Myocyte (in vitro differentiated cells): ENCODE measurements around the gene LRRIQ4. TPM values are rescaled to one million over a fixed set of nuclear protein-coding genes. Genes with fewer than 3 reads are reported as not detected.

Experiments
- DNase-seq: peaks from one replicate; pipeline ENCODE4 v3.0.0-alpha.2; 2012; ENCODE audit warnings: low read depth
- total RNA-seq: library from RNA; depleted of rRNA; stranded (reverse); fragments of >200 nt; gene quantifications from 2 replicates; pipeline ENCODE4 v1.2.3, GENCODE V29; 2014

Gene LRRIQ4
- total RNA-seq, 1 donor from 2014 or later = not detected

DNA sequence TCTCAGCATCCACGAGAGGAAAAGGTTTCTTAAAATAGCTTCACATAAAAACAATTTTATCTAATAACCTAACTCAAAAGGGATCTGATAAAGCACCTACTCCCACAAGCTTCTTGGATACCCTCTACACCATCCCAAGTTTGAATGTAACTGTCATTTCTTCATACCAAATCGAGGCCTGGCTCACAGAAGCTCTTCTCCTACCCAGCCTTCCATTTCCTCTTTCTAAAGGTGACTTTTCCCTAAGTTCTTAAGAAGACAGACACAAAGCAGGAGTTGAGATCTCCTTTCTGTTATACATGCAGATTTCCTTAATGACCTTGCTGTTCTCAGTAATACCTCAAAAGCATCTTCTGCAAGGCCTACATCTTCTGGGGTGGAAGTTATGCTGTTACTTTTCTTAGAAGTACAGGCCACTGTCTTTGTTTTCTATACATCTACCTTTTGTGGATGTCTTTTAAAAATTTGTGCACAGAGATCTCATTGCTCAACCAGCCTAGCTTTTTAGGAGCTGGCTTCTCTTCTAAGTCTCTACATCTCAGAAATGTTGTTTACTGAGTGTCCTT, 3.4 kb upstream of the LRRIQ4 start:
- DNase-seq = no peak

DNA sequence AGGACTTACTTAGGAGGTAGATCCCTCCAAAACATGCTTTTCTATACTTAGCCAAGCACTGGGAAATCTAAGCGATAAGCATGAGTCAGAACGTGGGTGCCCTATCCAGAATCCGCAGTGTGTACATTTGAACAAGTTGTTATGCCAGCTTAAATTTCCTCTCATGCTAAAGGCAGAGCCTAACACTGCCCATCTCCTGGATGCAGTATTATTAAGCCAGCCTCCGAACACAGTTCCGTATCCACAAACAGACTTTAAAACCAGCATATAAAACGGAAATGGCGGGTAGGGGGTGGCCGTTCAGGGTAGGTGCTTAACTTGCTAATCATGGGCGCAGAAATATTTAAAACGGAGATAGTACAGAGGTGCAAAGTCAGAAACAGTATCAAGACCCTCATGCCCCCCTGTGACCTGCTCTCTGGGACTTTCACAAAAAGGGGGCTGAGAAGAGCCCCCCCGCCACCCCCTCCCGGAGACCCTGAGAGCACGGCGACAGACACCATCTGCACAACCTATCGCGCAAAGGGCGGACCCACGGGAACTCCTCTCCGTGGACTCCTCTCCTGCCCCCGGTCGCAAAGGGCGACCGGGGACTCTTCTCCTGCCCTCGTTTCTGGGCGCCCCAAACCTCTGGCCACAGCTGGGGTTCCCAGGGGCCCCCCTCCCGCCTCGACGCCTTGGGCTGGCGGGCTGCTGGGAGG, 889 bp upstream of the LRRIQ4 start:
- peak; percentile 29 for DNase-seq

DNA sequence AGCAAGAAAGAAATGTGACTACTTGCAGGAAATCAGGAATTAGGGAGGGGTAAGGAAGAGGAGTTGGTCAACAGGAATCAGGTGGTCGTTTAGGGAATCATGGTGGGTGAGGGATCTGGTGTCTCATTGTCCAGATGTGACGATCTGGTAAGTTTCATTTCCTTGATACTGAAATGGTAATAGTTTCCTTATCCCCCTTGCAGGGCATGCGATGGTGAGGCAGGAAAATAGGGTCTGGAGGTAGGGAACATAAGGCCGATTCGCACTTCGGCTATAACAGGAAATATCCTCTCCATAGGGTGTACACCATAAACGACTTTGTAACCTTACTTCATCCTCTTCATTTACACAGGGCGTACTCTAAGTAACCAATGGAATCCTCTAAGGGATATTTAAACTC, 608 bp downstream of the LRRIQ4 start:
- no peak for DNase-seq

- DNase-seq = no peak
Observed at GRCh38 chr3:169813757-169814517, 1.3 kb downstream of the LRRIQ4 start.

- no peak for DNase-seq
Observed at GRCh38 chr3:169815590-169816150, 3.0 kb downstream of the LRRIQ4 start.

DNA sequence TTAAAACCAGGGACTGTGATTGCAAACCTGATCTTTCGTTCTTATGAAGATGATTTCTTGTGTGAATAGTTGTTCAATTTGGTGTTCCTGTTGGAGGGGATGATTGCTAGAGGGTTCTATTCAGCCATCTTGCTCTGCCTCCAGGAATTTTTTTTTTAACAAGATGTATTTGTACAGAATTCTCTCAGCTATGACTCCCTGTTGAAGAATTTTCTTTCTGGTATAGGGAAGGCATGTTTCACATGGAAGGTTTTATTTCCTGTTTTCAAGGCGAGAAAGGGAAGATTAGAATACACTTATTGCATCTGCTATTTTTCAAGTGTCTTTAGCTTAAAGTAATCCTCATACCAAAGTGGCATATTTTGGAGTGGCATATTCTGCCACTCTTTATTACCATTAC, 5.6 kb downstream of the LRRIQ4 start:
- no peak for DNase-seq

DNA sequence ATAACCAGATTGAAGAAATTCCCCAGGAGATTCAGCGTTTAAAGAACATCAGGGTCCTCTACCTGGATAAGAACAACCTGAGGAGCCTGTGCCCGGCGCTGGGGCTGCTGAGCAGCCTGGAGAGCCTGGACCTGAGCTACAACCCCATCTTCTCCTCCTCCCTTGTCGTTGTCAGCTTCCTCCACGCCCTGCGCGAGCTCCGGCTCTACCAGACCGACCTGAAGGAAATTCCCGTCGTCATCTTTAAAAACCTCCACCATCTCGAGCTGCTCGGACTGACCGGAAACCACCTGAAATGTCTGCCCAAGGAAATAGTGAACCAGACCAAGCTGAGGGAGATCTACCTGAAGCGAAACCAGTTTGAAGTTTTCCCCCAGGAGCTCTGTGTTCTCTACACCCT, 9.4 kb downstream of the LRRIQ4 start:
- DNase-seq = no peak

DNA sequence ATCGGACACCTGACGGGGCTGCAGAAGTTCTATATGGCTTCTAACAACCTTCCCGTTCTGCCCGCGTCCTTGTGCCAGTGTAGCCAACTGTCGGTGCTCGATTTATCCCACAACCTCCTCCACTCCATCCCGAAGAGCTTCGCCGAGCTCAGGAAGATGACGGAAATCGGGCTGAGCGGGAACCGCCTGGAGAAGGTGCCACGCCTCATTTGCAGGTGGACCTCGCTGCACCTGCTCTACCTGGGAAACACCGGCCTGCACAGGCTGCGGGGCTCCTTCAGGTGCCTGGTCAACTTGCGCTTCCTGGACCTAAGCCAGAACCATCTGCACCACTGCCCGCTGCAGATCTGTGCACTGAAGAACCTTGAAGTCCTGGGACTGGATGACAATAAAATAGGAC, 9.9 kb downstream of the LRRIQ4 start:
- DNase-seq = no peak

DNA sequence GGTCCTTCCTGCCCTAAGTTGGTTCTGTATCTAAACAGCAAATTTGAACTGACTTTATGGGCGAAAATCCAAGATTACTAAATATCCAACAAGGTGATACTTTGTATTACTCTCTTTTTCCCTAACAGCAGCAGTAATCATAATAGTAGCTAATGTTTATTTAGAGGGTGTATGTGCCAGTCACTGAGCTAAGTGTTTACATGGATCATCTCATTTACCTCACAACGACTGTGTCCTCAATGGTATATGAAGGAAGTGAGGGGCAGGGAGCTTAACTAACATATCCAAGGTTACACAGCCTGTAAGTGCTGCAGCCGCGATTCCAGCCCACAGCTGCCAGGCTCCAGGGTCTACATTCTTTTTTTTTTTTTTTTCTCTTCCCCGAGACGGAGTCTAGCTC, 10.3 kb downstream of the LRRIQ4 start:
- DNase-seq = no peak

- DNase-seq = no peak
Observed at GRCh38 chr3:169825316-169825715, 12.6 kb downstream of the LRRIQ4 start.

GRCh38 chr3:169827712-169828111, 15.0 kb downstream of the LRRIQ4 start:
- DNase-seq = no peak

- DNase-seq = no peak
Observed at GRCh38 chr3:169835533-169835932, 22.9 kb downstream of the LRRIQ4 start.

- no peak for DNase-seq
Observed at GRCh38 chr3:169836078-169836941, 23.6 kb downstream of the LRRIQ4 start.

- no peak for DNase-seq
Observed at GRCh38 chr3:169836942-169837275, 24.2 kb downstream of the LRRIQ4 start.

DNA sequence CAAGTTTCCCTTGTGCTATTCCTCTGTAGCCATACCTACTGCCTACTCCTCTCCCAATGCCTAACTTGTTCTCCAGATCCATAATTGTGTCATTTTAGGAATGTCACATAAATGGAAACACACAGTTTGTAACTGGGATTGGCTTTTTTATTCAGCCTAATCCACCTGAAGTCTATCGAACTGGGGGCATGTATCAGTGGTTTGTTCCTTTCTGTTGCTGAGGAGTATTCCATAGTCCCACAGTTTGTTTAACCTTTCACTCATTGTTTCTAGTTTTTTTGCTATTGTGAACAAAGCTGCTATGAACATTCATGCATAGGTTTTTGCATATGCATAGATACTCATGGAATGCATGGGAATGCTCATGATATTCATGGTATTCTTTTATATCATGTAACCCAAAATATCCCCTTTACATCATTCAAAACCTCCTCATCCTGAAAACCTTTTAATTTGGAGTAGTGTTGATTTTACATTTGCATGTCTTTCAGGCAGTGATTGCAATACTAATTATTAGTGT, 25.9 kb downstream of the LRRIQ4 start:
- DNase-seq = no peak

- peak; percentile 18 for DNase-seq
Observed at GRCh38 chr3:169841171-169841570, 28.5 kb downstream of the LRRIQ4 start.

GRCh38 chr3:169842960-169843359, 30.3 kb downstream of the LRRIQ4 start:
- no peak for DNase-seq

DNA sequence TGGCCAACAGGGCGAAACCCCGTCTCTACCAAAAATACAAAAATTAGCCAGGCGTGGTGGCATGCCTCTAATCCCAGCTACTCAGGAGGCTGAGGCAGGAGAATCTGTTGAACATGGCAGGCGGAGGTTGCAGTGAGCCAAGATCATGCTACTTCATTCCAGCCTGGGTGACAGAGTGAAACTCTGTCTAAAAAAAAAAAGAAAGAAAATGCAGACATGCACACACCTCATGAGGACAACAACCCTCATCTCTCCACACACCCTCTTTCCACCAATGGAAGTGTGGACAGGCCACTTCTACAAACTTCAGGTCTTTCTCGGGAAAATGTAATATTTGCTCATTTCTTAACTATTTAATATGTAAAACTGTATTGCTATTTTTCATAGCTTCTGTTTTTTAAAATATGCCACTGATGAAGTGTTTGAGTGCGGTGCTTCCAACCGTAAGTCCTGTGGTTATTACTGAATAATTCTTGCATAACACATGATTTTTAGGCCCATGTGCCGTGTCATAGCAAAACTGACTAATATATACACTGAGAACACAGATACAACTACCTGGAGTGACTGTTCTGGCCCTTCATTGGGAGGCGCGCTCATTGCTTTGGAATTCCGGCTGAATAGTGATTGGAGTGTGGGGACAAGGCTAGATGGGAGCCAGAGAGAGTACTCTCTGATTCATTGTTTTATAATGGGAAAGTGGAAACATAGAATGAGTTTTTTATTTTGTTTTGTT, 34.0 kb downstream of the LRRIQ4 start:
- DNase-seq = peak; percentile 19

- peak; percentile 73 for DNase-seq
Observed at GRCh38 chr3:169847896-169848295, 35.2 kb downstream of the LRRIQ4 start.

- no peak for DNase-seq
Observed at GRCh38 chr3:169848741-169849140, 36.1 kb downstream of the LRRIQ4 start.
